Measurements from ENCODE around the gene CD79B. TPM values are rescaled to one million over a fixed set of nuclear protein-coding genes. Genes with fewer than 3 reads are reported as not detected.

CD79B gene
- total and polyA plus RNA-seq, 9 of the 15 experiments (the other 6 are each of a cell fraction or from before 2014, with no cell fraction given), result 0.15 to 0.62 (median 0.44) TPM; not detected in 2

DNA sequence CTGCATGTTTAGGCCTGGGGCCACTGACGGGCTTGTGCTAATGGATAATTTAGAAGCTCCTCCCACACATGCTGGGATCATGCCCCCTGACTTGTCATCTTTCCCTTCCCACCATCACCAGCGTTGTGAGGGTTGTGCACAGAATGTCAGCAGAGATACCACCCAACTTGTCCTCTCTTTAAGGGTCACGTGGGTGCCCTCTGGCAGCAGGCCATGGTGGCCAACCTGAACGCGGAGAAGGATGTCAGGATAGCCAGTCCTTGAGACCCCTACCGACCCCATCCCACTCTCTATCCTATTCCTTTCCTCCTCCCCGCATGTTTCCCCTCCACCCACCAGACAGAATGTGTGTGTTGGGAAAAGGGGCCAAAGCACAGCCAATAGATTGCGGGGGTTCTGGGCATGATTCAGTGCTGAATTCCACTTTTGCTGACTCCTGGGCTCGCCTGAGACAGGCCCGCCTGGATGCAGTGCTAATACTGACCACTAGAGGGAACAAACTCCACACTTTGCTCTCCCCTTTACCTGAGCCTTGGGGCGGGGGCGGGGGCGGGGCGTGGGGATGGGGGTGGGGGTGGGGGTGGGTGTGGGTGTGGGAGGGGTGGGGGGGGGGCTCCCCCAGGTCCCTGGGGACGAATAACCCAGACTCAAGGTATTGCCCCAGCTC is 50.1 kb downstream of the CD79B start, which contains the start of gene GH2 (continued):
- TF ChIP-seq, protein P1, sequence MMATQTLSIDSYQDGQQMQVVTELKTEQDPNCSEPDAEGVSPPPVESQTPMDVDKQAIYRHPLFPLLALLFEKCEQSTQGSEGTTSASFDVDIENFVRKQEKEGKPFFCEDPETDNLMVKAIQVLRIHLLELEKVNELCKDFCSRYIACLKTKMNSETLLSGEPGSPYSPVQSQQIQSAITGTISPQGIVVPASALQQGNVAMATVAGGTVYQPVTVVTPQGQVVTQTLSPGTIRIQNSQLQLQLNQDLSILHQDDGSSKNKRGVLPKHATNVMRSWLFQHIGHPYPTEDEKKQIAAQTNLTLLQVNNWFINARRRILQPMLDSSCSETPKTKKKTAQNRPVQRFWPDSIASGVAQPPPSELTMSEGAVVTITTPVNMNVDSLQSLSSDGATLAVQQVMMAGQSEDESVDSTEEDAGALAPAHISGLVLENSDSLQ (IDR thresholded peaks at IDR 0.05), result no peak
- TF ChIP-seq ZBTB34 (CRISPR knock-in tag; IDR thresholded peaks at IDR 0.05), result no peak
- no peak for TF ChIP-seq XRCC4 (IDR thresholded peaks at IDR 0.05; ENCODE audit: extremely low read depth, insufficient read depth, insufficient read length)
- TF ChIP-seq LARP7 (IDR thresholded peaks at IDR 0.05), result no peak
- TF ChIP-seq THRAP3 (IDR thresholded peaks at IDR 0.05; ENCODE audit: borderline replicate concordance), result no peak
- TF ChIP-seq NR2C1 (IDR thresholded peaks at IDR 0.05), result no peak
- no peak for TF ChIP-seq NR2C1 (tag; IDR thresholded peaks at IDR 0.05)
- TF ChIP-seq MTA2 (IDR thresholded peaks at IDR 0.05; ENCODE audit: low read depth), result no peak
- TF ChIP-seq DIDO1 (tag; IDR thresholded peaks at IDR 0.05; ENCODE audit: low read depth), result no peak
- TF ChIP-seq GATAD2B (IDR thresholded peaks at IDR 0.05; ENCODE audit: borderline replicate concordance), result no peak
- TF ChIP-seq XRCC5 (IDR thresholded peaks at IDR 0.05; ENCODE audit: low read depth, low read length), result no peak
- no peak for TF ChIP-seq ETV5 (CRISPR knock-in tag; IDR thresholded peaks at IDR 0.05; ENCODE audit: low read depth)
- TF ChIP-seq ZNF143 (CRISPR knock-in tag; IDR thresholded peaks at IDR 0.05), result no peak
- TF ChIP-seq, protein P2, sequence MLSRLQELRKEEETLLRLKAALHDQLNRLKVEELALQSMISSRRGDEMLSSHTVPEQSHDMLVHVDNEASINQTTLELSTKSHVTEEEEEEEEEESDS (CRISPR knock-in tag; IDR thresholded peaks at IDR 0.05), result no peak
- TF ChIP-seq GTF2B (IDR thresholded peaks at IDR 0.05; ENCODE audit: extremely low read depth, insufficient read length), result no peak
- no peak for TF ChIP-seq RBM15 (IDR thresholded peaks at IDR 0.05; ENCODE audit: insufficient read depth, low read length)
- TF ChIP-seq SPI1 (IDR thresholded peaks at IDR 0.05; ENCODE audit: borderline replicate concordance, low read depth, low read length), result no peak
- TF ChIP-seq, protein P3, sequence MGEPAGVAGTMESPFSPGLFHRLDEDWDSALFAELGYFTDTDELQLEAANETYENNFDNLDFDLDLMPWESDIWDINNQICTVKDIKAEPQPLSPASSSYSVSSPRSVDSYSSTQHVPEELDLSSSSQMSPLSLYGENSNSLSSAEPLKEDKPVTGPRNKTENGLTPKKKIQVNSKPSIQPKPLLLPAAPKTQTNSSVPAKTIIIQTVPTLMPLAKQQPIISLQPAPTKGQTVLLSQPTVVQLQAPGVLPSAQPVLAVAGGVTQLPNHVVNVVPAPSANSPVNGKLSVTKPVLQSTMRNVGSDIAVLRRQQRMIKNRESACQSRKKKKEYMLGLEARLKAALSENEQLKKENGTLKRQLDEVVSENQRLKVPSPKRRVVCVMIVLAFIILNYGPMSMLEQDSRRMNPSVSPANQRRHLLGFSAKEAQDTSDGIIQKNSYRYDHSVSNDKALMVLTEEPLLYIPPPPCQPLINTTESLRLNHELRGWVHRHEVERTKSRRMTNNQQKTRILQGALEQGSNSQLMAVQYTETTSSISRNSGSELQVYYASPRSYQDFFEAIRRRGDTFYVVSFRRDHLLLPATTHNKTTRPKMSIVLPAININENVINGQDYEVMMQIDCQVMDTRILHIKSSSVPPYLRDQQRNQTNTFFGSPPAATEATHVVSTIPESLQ (CRISPR knock-in tag; IDR thresholded peaks at IDR 0.05), result no peak
- no peak for TF ChIP-seq TBP (optimal IDR thresholded peaks at IDR 0.05; ENCODE audit: low read depth, low read length)
- 0 out of 2 replicates have a peak, but pooled peaks have one; percentile 6 for TF ChIP-seq CREM (IDR thresholded peaks at IDR 0.05; ENCODE audit: low read depth)
- no peak for TF ChIP-seq TCF7L2 (IDR thresholded peaks at IDR 0.05; ENCODE audit: low read depth, low read length)
- TF ChIP-seq ZNF668 (CRISPR knock-in tag; IDR thresholded peaks at IDR 0.05), result no peak
- TF ChIP-seq, protein P4, sequence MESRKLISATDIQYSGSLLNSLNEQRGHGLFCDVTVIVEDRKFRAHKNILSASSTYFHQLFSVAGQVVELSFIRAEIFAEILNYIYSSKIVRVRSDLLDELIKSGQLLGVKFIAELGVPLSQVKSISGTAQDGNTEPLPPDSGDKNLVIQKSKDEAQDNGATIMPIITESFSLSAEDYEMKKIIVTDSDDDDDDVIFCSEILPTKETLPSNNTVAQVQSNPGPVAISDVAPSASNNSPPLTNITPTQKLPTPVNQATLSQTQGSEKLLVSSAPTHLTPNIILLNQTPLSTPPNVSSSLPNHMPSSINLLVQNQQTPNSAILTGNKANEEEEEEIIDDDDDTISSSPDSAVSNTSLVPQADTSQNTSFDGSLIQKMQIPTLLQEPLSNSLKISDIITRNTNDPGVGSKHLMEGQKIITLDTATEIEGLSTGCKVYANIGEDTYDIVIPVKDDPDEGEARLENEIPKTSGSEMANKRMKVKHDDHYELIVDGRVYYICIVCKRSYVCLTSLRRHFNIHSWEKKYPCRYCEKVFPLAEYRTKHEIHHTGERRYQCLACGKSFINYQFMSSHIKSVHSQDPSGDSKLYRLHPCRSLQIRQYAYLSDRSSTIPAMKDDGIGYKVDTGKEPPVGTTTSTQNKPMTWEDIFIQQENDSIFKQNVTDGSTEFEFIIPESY (CRISPR knock-in tag; IDR thresholded peaks at IDR 0.05), result no peak
